GM19452 (cell line): ENCODE data around the gene FAM222B.

Source experiments
- ATAC-seq: cut with Tn5 transposase; IDR thresholded peaks from one replicate; pipeline ENCODE4 v1.9.1; 2021; ENCODE audit not compliant: unreplicated experiment

Gene FAM222B

GRCh38 chr17:28777178-28777577 is 65.4 kb downstream of the FAM222B start:
- no peak for ATAC-seq

- ATAC-seq: no peak
These were observed 68.4 kb downstream of the FAM222B start for GRCh38 chr17:28774206-28774605.

GRCh38 chr17:28773736-28774135 is 68.9 kb downstream of the FAM222B start:
- ATAC-seq: no peak

GRCh38 chr17:28765038-28765437 is 77.6 kb downstream of the FAM222B start:
- no peak for ATAC-seq

GRCh38 chr17:28763804-28764266 is 78.8 kb downstream of the FAM222B start:
- no peak for ATAC-seq

- no peak for ATAC-seq
These were observed 79.3 kb downstream of the FAM222B start for GRCh38 chr17:28763137-28763799.

- no peak for ATAC-seq
These were observed 81.7 kb downstream of the FAM222B start for GRCh38 chr17:28760601-28761562.

- ATAC-seq: no peak
These were observed 83.2 kb downstream of the FAM222B start for GRCh38 chr17:28759256-28759865.

- ATAC-seq: no peak
These were observed 84.0 kb downstream of the FAM222B start for GRCh38 chr17:28758411-28759121.

GRCh38 chr17:28756049-28756804 is 86.4 kb downstream of the FAM222B start:
- ATAC-seq: no peak

GRCh38 chr17:28755486-28755885 is 87.1 kb downstream of the FAM222B start:
- no peak for ATAC-seq

- no peak for ATAC-seq
These were observed 90.8 kb downstream of the FAM222B start for GRCh38 chr17:28751600-28752366.

- ATAC-seq: peak; percentile 72
These were observed 92.2 kb downstream of the FAM222B start for GRCh38 chr17:28750178-28751047.

GRCh38 chr17:28749516-28750177 is 92.9 kb downstream of the FAM222B start:
- peak; percentile 18 for ATAC-seq

GRCh38 chr17:28748852-28749515 is 93.6 kb downstream of the FAM222B start:
- ATAC-seq: no peak

GRCh38 chr17:28747801-28748750 is 94.5 kb downstream of the FAM222B start:
- ATAC-seq: no peak
